GM18858 (cell line): ENCODE measurements around the gene PPP2R5D.

ENCODE experiments used
- ATAC-seq: cut with Tn5 transposase; IDR thresholded peaks from one replicate; pipeline ENCODE4 v1.9.1; 2021; ENCODE audit not compliant: unreplicated experiment

The PPP2R5D gene

GRCh38 chr6:42963179-42963854 lies 21.1 kb upstream of the PPP2R5D start:
- no peak for ATAC-seq

GRCh38 chr6:42963855-42964605 lies 20.3 kb upstream of the PPP2R5D start:
- ATAC-seq = no peak

- ATAC-seq = no peak
These were observed 17.8 kb upstream of the PPP2R5D start for GRCh38 chr6:42966571-42966970.

- ATAC-seq = no peak
These were observed 17.1 kb upstream of the PPP2R5D start for GRCh38 chr6:42967228-42967627.

GRCh38 chr6:42968126-42968701 lies 16.2 kb upstream of the PPP2R5D start:
- no peak for ATAC-seq

- ATAC-seq = no peak
These were observed 15.6 kb upstream of the PPP2R5D start for GRCh38 chr6:42968783-42969182.

- ATAC-seq = no peak
These were observed 14.9 kb upstream of the PPP2R5D start for GRCh38 chr6:42969431-42969830.

GRCh38 chr6:42969934-42970333 lies 14.4 kb upstream of the PPP2R5D start:
- ATAC-seq = no peak

GRCh38 chr6:42970871-42971612 lies 13.3 kb upstream of the PPP2R5D start:
- no peak for ATAC-seq

GRCh38 chr6:42971746-42972327 lies 12.5 kb upstream of the PPP2R5D start:
- no peak for ATAC-seq

GRCh38 chr6:42973926-42974325 lies 10.4 kb upstream of the PPP2R5D start:
- ATAC-seq = no peak

GRCh38 chr6:42974919-42975505 lies 9.4 kb upstream of the PPP2R5D start:
- ATAC-seq = no peak

- no peak for ATAC-seq
These were observed 5.9 kb upstream of the PPP2R5D start for GRCh38 chr6:42978487-42978838.

GRCh38 chr6:42978839-42979522 lies 5.4 kb upstream of the PPP2R5D start, which contains the start of gene PEX6:
PEX6 (minus strand) TSS chr6:42979181; CDS start chr6:42979150, 31 bp downstream.
- ATAC-seq = peak; percentile 82

- no peak for ATAC-seq
These were observed 4.7 kb upstream of the PPP2R5D start for GRCh38 chr6:42979523-42980177.

GRCh38 chr6:42981836-42982235 lies 2.5 kb upstream of the PPP2R5D start:
- ATAC-seq = no peak

GRCh38 chr6:42984924-42985475 lies 630 bp downstream of the PPP2R5D start:
- ATAC-seq = no peak

GRCh38 chr6:42987533-42988451 lies 3.4 kb downstream of the PPP2R5D start:
- ATAC-seq = no peak
